Endothelial cell (in vitro differentiated cells): ENCODE results near the gene PEMT. TPM values are rescaled to one million over a fixed set of nuclear protein-coding genes. Genes with fewer than 3 reads are reported as not detected.

Experiments used
- DNase-seq: peaks from one replicate; pipeline ENCODE4 v3.0.0; 2021; ENCODE audit warnings: low spot score
- H3K27ac Mint-ChIP-seq: one replicate; pipeline ENCODE4 v1.8.0; 2021; ENCODE audit warnings: mixed read lengths, inconsistent platforms; ENCODE audit not compliant: unreplicated experiment
- H3K27me3 Mint-ChIP-seq: one replicate; pipeline ENCODE4 v1.8.0; 2021; ENCODE audit warnings: mild to moderate bottlenecking, moderate library complexity, mixed read lengths, inconsistent platforms; ENCODE audit not compliant: unreplicated experiment
- H3K36me3 Mint-ChIP-seq: one replicate; pipeline ENCODE4 v1.8.0; 2021; ENCODE audit warnings: mild to moderate bottlenecking, low read depth, mixed read lengths, inconsistent platforms; ENCODE audit not compliant: unreplicated experiment
- H3K4me1 Mint-ChIP-seq: one replicate; pipeline ENCODE4 v1.8.0; 2021; ENCODE audit warnings: mild to moderate bottlenecking, mixed read lengths, inconsistent platforms; ENCODE audit not compliant: unreplicated experiment
- H3K4me3 Mint-ChIP-seq: one replicate; pipeline ENCODE4 v1.8.0; 2021; ENCODE audit warnings: mild to moderate bottlenecking, mixed read lengths, inconsistent platforms; ENCODE audit not compliant: unreplicated experiment
- H3K9me3 Mint-ChIP-seq: one replicate; pipeline ENCODE4 v1.8.0; 2021; ENCODE audit warnings: mixed read lengths, inconsistent platforms; ENCODE audit not compliant: unreplicated experiment
- total RNA-seq: library from RNA; stranded (reverse); fragmentation: NEBNext Ultra II Directional; extraction: Animal tissue kit (Norgen Biotek cat#: 25700); gene quantifications from one replicate; pipeline ENCODE4 v1.2.1, GENCODE V29; 2021; ENCODE audit not compliant: unreplicated experiment
- TF ChIP-seq, protein P1 (sequence below): fragments of 200-600 bp; sonication (generic); IDR thresholded peaks from one replicate; pipeline ENCODE4 v1.5.0; 2021; ENCODE audit warnings: antibody characterized with exemption; ENCODE audit not compliant: unreplicated experiment

PEMT gene
- total RNA-seq, 1 donor from 2014 or later: 29.7 TPM

DNA sequence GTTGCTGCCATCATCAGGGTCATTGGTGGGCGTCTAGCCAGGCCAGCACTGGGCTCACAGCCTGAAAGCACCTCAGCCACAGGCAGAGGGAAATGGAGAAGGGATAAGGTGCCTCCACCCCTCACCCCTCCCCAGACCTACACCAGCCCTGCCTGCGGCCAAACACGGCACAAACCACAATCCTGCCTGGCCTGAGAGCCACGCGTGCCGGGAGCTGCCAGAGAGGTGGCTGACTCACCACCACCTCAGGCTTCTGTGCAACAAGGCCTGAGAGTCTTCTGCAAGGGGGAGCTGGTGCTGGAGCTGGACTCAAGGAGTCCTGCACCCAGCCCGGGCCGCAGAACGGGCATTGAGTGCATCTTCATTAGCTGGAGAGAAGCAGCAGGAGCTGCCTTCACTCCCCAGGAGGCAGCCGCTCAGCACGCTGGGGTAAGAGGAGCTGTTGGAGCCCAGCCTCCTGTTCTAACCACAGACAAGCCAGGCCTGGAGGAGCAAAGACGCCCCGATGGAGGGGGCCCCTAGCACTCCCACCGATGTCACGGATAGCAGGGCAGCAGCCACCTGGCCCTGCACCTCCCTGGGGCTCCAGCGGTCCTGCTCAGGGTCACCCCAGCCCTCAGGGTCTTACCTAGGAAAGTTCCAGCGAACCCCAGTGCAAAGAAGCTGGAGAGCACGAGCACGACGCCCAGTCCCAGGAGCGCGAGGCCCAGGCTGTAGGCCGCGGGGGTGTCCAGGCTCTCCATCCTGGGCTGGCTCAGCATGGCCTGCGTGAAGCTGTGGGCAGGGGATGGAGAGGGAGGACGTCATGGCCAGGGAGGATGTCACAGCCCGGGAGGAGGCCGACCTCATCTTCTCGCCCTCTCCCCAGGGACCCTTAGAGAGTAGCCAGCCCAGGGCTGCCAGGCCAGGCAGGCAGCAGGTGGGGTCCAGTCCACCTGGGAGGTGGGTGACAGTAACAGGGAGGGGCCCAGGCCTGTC is 79.3 kb downstream of the PEMT start:
- no peak for DNase-seq
- Mint-ChIP-seq H3K4me3 (no peak overlapping the region), H3K9me3 (no peaks in the 10 kb centered on the region), H3K4me1 (peaks cover 5% of the 10 kb centered on the region), H3K36me3 (no peaks in the 10 kb centered on the region), H3K27ac (no peak overlapping the region), H3K27me3 (peaks cover 14% of the 10 kb centered on the region)
- TF ChIP-seq, protein P1, sequence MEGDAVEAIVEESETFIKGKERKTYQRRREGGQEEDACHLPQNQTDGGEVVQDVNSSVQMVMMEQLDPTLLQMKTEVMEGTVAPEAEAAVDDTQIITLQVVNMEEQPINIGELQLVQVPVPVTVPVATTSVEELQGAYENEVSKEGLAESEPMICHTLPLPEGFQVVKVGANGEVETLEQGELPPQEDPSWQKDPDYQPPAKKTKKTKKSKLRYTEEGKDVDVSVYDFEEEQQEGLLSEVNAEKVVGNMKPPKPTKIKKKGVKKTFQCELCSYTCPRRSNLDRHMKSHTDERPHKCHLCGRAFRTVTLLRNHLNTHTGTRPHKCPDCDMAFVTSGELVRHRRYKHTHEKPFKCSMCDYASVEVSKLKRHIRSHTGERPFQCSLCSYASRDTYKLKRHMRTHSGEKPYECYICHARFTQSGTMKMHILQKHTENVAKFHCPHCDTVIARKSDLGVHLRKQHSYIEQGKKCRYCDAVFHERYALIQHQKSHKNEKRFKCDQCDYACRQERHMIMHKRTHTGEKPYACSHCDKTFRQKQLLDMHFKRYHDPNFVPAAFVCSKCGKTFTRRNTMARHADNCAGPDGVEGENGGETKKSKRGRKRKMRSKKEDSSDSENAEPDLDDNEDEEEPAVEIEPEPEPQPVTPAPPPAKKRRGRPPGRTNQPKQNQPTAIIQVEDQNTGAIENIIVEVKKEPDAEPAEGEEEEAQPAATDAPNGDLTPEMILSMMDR: no peak

DNA sequence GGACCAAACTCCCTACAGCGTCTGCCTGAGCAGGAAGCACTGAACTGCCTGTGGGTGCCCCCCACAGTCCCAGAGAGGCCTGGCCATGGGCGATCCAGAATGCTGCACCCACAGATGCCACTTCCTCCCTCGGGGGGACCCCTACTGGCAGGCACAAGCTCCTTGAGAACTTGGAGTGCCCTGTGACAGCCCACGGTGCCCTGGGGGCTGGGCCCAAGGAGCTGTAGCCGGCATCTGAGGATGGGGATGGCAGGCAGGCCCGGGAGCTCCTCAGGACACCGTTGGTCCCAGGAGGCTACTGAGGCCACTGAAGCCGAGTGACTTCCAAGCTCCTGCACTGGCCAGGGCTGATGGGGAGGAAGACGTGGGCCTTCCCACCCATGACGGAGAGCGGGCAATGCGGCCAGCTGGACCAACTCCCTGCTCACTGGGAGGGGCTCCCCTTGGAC is 80.2 kb downstream of the PEMT start:
- no peak overlapping the region for H3K4me3 Mint-ChIP-seq

DNA sequence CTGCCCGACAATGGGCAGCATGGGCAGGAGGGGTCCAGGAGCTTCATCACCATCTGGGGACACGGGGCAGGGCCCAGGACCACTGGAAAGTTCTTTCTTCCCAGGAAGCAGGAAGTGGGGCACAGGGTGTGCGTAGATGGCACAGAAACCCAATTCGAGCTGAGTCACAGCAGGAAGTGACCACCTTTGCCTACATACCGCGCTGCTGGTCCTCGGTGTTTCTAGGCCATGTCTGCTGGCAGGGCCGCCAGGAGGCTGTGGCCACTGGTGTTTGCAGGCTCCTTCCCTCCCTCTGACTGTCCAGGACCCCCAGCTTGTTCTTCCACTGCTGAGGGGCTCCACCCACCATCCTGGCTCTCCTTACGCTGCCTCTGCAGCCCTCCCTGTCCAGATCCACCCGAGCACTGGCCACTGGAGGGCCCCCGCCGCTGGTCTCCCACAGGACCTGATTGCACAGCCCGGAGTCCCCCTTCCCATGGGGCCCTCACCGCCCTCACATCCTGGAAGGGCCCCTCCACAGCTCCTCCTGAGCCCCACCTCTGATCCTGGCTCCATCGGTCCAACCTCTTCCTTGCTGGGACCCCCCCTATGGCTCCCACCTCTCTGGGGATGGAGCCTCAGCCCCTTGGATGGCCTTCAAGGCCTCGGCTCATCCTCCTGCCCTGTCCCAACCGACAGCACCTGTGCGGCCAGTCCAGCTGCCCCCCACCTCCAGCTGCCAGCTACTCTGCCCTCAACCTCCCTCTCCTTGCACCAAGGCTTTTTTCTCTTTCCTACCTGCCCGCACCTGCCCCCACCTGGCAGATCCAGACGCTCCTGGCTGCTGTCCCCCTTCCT is 80.8 kb downstream of the PEMT start:
- no peaks in the 10 kb centered on the region for H3K36me3 Mint-ChIP-seq
- H3K4me1 Mint-ChIP-seq: peaks cover 5% of the 10 kb centered on the region
- no peak overlapping the region for H3K4me3 Mint-ChIP-seq
- H3K27ac Mint-ChIP-seq: no peak overlapping the region
- no peaks in the 10 kb centered on the region for H3K9me3 Mint-ChIP-seq
- TF ChIP-seq, protein P1: no peak
- peaks cover 8% of the 10 kb centered on the region for H3K27me3 Mint-ChIP-seq
- DNase-seq: no peak

More for the DNA sequence above, 80.2 kb downstream of the PEMT start:
- peaks cover 10% of the 10 kb centered on the region for H3K27me3 Mint-ChIP-seq
- H3K36me3 Mint-ChIP-seq: no peaks in the 10 kb centered on the region
- DNase-seq: no peak
- TF ChIP-seq, protein P1: no peak
- H3K4me1 Mint-ChIP-seq: peaks cover 5% of the 10 kb centered on the region
- no peak overlapping the region for H3K27ac Mint-ChIP-seq
- no peaks in the 10 kb centered on the region for H3K9me3 Mint-ChIP-seq

DNA sequence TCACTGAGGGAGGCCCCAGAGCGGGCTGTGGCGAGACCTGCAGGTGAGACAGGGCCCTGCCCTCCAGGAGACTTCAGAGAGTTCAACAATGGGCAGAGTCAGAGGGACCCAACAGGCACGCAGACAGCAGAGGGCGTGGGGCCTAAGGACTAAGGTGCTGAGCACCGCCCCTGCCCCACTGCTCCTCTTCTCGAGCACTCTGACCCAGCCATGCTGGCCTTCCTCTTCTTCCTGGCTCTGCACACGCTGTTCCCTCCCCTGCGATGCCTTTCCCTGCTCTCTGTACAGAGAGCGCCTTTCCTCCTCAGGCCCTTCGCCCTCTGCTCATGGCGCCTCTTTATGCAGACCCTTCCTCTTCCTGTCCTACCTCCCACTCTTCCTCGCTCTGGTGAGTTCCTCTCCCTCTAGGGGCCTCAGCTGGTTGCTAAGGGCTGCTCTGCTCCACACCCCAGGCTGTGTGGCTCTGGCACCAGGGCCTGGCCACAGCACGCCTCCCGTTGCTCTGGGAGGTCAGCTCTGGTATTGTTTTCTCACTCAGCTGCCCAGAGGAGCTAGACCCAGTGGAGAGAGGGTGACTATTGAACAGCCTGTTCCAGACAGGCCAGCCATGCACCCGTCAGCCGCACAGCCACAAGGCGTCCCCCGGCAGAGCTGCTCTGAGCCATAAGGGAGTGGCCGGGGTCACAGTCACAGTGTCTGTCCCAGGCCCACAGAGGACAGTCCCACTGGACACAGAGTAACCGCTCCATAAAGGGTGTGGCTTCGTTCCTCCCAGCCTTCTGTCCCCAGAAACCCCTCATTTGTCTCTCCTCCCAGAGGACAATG is 81.7 kb downstream of the PEMT start:
- Mint-ChIP-seq H3K4me1 (peaks cover 5% of the 10 kb centered on the region), H3K9me3 (no peaks in the 10 kb centered on the region), H3K27me3 (peaks cover 11% of the 10 kb centered on the region), H3K4me3 (no peak overlapping the region), H3K36me3 (no peaks in the 10 kb centered on the region), H3K27ac (no peak overlapping the region)
- no peak for DNase-seq
- TF ChIP-seq, protein P1: no peak
